Measurements from ENCODE around the gene NCR1.
"Not testable (repeated sequence)": the region's sequence is repeated elsewhere in the genome, so short reads cannot be mapped to it uniquely, and the experiment has no call there.

The NCR1 gene

DNA sequence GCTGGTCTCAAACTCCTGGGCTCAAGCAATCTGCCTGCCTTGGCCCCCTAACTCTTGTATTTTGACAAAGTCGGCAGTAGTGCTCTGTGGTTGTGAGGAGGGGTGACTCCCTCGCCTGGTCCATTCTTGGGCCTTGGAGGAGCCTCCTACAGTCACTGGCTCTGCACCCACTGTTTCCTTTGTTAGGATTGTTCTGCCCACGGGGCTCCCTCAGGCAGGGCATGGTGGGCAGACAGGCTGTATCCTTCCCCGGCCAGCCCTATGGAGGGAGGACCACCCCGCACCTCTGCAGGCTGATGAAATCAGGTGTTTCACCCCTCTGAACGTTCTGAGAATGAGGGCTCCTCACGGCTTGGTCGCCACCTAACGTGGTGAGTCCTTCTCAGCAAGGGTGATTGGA is 22.7 kb upstream of the NCR1 start:
- H3K27me3 ChIP-seq (ENCODE audit: control insufficient read depth in 2 of 2, insufficient read depth in 2 of 2, low read length in 2 of 2), result no peaks in the 10 kb centered on the region
- no peak overlapping the region for H3K27ac ChIP-seq (ENCODE audit: low read depth in 2 of 2, low read length in 2 of 2)
- H3K4me1 ChIP-seq (ENCODE audit: control insufficient read depth in 2 of 2, insufficient read depth in 2 of 2, low read length in 2 of 2), result no peaks in the 10 kb centered on the region

GRCh38 chr19:54888239-54888638 is 17.7 kb upstream of the NCR1 start:
- no peaks in the 10 kb centered on the region for H3K36me3 ChIP-seq (ENCODE audit: control insufficient read depth in 2 of 2, insufficient read depth in 2 of 2, low read length in 2 of 2)
- no peak overlapping the region for H3K4me3 ChIP-seq (ENCODE audit: low read length in 2 of 2)
- H3K4me1 ChIP-seq (ENCODE audit: control insufficient read depth in 2 of 2, insufficient read depth in 2 of 2, low read length in 2 of 2), result no peaks in the 10 kb centered on the region
- no peaks in the 10 kb centered on the region for H3K9me3 ChIP-seq (ENCODE audit: control insufficient read depth in 2 of 2, low read length in 2 of 2)
- H3K27ac ChIP-seq (ENCODE audit: low read depth in 2 of 2, low read length in 2 of 2), result no peak overlapping the region
- no peak overlapping the region for H3K9ac ChIP-seq (ENCODE audit: low read depth in 1 of 2, low read length in 2 of 2)
- H3K27me3 ChIP-seq (ENCODE audit: control insufficient read depth in 2 of 2, insufficient read depth in 2 of 2, low read length in 2 of 2), result no peaks in the 10 kb centered on the region

More for the DNA sequence above, 22.7 kb upstream of the NCR1 start:
- H3K36me3 ChIP-seq (ENCODE audit: control insufficient read depth in 2 of 2, insufficient read depth in 2 of 2, low read length in 2 of 2), result no peaks in the 10 kb centered on the region
- H3K9me3 ChIP-seq (ENCODE audit: control insufficient read depth in 2 of 2, low read length in 2 of 2), result no peaks in the 10 kb centered on the region
- H3K9ac ChIP-seq (ENCODE audit: low read depth in 1 of 2, low read length in 2 of 2), result no peak overlapping the region
- no peak overlapping the region for H3K4me3 ChIP-seq (ENCODE audit: low read length in 2 of 2)

DNA sequence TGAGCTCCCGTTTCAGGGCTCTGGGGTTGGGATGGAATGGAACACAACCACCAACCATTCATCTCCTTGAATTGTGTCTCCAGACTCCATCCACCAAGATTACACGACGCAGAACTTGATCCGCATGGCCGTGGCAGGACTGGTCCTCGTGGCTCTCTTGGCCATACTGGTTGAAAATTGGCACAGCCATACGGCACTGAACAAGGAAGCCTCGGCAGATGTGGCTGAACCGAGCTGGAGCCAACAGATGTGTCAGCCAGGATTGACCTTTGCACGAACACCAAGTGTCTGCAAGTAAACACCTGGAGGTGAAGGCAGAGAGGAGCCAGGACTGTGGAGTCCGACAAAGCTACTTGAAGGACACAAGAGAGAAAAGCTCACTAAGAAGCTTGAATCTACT is 16.4 kb upstream of the NCR1 start:
- Histone ChIP-seq H3K36me3 (ENCODE audit: control insufficient read depth in 2 of 2, insufficient read depth in 2 of 2, low read length in 2 of 2) (no peaks in the 10 kb centered on the region), H3K4me3 (ENCODE audit: low read length in 2 of 2) (no peak overlapping the region), H3K27me3 (ENCODE audit: control insufficient read depth in 2 of 2, insufficient read depth in 2 of 2, low read length in 2 of 2) (no peaks in the 10 kb centered on the region), H3K4me1 (ENCODE audit: control insufficient read depth in 2 of 2, insufficient read depth in 2 of 2, low read length in 2 of 2) (no peaks in the 10 kb centered on the region), H3K9me3 (ENCODE audit: control insufficient read depth in 2 of 2, low read length in 2 of 2) (no peaks in the 10 kb centered on the region), H3K27ac (ENCODE audit: low read depth in 2 of 2, low read length in 2 of 2) (no peak overlapping the region), H3K9ac (ENCODE audit: low read depth in 1 of 2, low read length in 2 of 2) (no peak overlapping the region)

DNA sequence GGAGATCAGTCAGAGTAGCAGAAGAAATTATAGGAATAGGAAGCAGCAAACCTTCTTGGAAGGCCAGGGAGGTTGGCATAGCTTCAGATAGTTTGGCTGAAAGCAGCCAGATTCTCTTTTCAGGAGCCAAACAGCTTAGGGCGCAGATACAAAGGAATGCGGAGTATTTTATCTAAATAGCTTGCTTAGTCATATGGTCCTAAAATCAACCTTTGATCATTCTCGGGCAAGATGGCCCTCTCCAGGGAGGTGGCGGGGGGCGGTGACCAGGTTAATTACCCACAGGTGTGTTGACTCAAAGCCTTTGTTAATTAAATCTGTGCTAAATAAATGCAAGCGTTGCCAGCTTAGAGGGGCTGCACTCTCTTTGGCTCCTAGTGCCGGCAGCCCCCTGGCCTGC is 12.5 kb upstream of the NCR1 start:
- Histone ChIP-seq H3K9me3 (ENCODE audit: control insufficient read depth in 2 of 2, low read length in 2 of 2) (no peaks in the 10 kb centered on the region), H3K4me3 (ENCODE audit: low read length in 2 of 2) (no peak overlapping the region), H3K27ac (ENCODE audit: low read depth in 2 of 2, low read length in 2 of 2) (no peak overlapping the region), H3K36me3 (ENCODE audit: control insufficient read depth in 2 of 2, insufficient read depth in 2 of 2, low read length in 2 of 2) (no peaks in the 10 kb centered on the region), H3K4me1 (ENCODE audit: control insufficient read depth in 2 of 2, insufficient read depth in 2 of 2, low read length in 2 of 2) (no peaks in the 10 kb centered on the region), H3K27me3 (ENCODE audit: control insufficient read depth in 2 of 2, insufficient read depth in 2 of 2, low read length in 2 of 2) (no peaks in the 10 kb centered on the region), H3K9ac (ENCODE audit: low read depth in 1 of 2, low read length in 2 of 2) (no peak overlapping the region)

- H3K27ac ChIP-seq (ENCODE audit: low read depth in 2 of 2, low read length in 2 of 2); H3K4me3 ChIP-seq (ENCODE audit: low read length in 2 of 2); H3K9ac ChIP-seq (ENCODE audit: low read depth in 1 of 2, low read length in 2 of 2); H3K4me1 ChIP-seq (ENCODE audit: control insufficient read depth in 2 of 2, insufficient read depth in 2 of 2, low read length in 2 of 2); H3K9me3 ChIP-seq (ENCODE audit: control insufficient read depth in 2 of 2, low read length in 2 of 2); H3K36me3 ChIP-seq (ENCODE audit: control insufficient read depth in 2 of 2, insufficient read depth in 2 of 2, low read length in 2 of 2); H3K27me3 ChIP-seq (ENCODE audit: control insufficient read depth in 2 of 2, insufficient read depth in 2 of 2, low read length in 2 of 2): not testable (repeated sequence)
Measured at GRCh38 chr19:54894106-54894505, 11.8 kb upstream of the NCR1 start.

DNA sequence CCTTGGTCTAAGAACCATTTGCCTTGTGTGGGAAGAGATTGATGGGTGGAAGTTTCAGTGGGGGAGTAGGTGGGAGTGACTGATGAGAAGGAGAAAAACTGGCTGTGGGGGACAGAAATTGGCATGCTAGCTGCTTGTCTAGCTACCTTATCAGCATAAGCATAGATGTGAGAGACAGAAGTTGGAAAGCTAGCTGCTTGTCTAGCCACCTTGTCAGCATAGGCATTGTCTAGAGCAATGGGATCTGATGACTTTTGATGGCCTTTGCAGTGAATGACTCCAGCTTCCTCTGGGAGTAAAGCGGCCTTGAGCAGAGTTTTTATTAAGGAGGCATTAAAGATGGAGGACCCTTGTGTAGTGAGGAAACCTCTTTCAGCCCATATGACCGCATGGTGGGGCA is 9.9 kb upstream of the NCR1 start:
- Histone ChIP-seq H3K27me3 (ENCODE audit: control insufficient read depth in 2 of 2, insufficient read depth in 2 of 2, low read length in 2 of 2) (no peaks in the 10 kb centered on the region), H3K9me3 (ENCODE audit: control insufficient read depth in 2 of 2, low read length in 2 of 2) (no peaks in the 10 kb centered on the region), H3K27ac (ENCODE audit: low read depth in 2 of 2, low read length in 2 of 2) (no peak overlapping the region)

GRCh38 chr19:54898685-54899084 is 7.3 kb upstream of the NCR1 start:
- not testable (repeated sequence) for H3K4me1 ChIP-seq (ENCODE audit: control insufficient read depth in 2 of 2, insufficient read depth in 2 of 2, low read length in 2 of 2); H3K27me3 ChIP-seq (ENCODE audit: control insufficient read depth in 2 of 2, insufficient read depth in 2 of 2, low read length in 2 of 2); H3K9ac ChIP-seq (ENCODE audit: low read depth in 1 of 2, low read length in 2 of 2); H3K9me3 ChIP-seq (ENCODE audit: control insufficient read depth in 2 of 2, low read length in 2 of 2); H3K4me3 ChIP-seq (ENCODE audit: low read length in 2 of 2); H3K27ac ChIP-seq (ENCODE audit: low read depth in 2 of 2, low read length in 2 of 2); H3K36me3 ChIP-seq (ENCODE audit: control insufficient read depth in 2 of 2, insufficient read depth in 2 of 2, low read length in 2 of 2)

More for the DNA sequence above, 9.9 kb upstream of the NCR1 start:
- Histone ChIP-seq H3K4me1 (ENCODE audit: control insufficient read depth in 2 of 2, insufficient read depth in 2 of 2, low read length in 2 of 2) (no peaks in the 10 kb centered on the region), H3K4me3 (ENCODE audit: low read length in 2 of 2) (no peak overlapping the region), H3K36me3 (ENCODE audit: control insufficient read depth in 2 of 2, insufficient read depth in 2 of 2, low read length in 2 of 2) (no peaks in the 10 kb centered on the region), H3K9ac (ENCODE audit: low read depth in 1 of 2, low read length in 2 of 2) (no peak overlapping the region)

- not testable (repeated sequence) for H3K4me1 ChIP-seq (ENCODE audit: control insufficient read depth in 2 of 2, insufficient read depth in 2 of 2, low read length in 2 of 2); H3K4me3 ChIP-seq (ENCODE audit: low read length in 2 of 2); H3K27ac ChIP-seq (ENCODE audit: low read depth in 2 of 2, low read length in 2 of 2); H3K36me3 ChIP-seq (ENCODE audit: control insufficient read depth in 2 of 2, insufficient read depth in 2 of 2, low read length in 2 of 2); H3K27me3 ChIP-seq (ENCODE audit: control insufficient read depth in 2 of 2, insufficient read depth in 2 of 2, low read length in 2 of 2); H3K9ac ChIP-seq (ENCODE audit: low read depth in 1 of 2, low read length in 2 of 2); H3K9me3 ChIP-seq (ENCODE audit: control insufficient read depth in 2 of 2, low read length in 2 of 2)
Measured at GRCh38 chr19:54899646-54900045, 6.3 kb upstream of the NCR1 start.

- not testable (repeated sequence) for H3K27me3 ChIP-seq (ENCODE audit: control insufficient read depth in 2 of 2, insufficient read depth in 2 of 2, low read length in 2 of 2); H3K36me3 ChIP-seq (ENCODE audit: control insufficient read depth in 2 of 2, insufficient read depth in 2 of 2, low read length in 2 of 2); H3K4me3 ChIP-seq (ENCODE audit: low read length in 2 of 2); H3K9ac ChIP-seq (ENCODE audit: low read depth in 1 of 2, low read length in 2 of 2); H3K4me1 ChIP-seq (ENCODE audit: control insufficient read depth in 2 of 2, insufficient read depth in 2 of 2, low read length in 2 of 2); H3K9me3 ChIP-seq (ENCODE audit: control insufficient read depth in 2 of 2, low read length in 2 of 2); H3K27ac ChIP-seq (ENCODE audit: low read depth in 2 of 2, low read length in 2 of 2)
Measured at GRCh38 chr19:54901153-54901552, 4.8 kb upstream of the NCR1 start.

DNA sequence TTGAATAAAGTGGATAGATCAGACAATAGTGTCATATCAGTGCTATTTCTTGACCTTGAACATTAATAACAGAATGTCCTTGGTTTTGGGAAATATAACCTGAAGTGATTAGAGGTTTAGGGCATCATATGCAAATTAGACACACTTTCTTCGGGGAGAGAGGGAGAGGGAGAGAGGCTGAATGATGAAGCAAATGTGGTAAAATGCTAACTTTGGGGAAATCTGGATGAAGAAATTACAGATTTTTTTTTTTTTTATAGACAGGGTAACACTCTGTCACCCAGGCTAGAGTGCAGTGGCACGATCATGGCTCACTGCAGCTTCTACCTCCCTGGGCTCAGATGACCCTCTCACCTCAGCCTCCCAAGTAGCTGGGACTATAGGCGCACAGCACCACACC is 3.9 kb upstream of the NCR1 start:
- no peaks in the 10 kb centered on the region for H3K4me1 ChIP-seq (ENCODE audit: control insufficient read depth in 2 of 2, insufficient read depth in 2 of 2, low read length in 2 of 2)
- no peak overlapping the region for H3K9ac ChIP-seq (ENCODE audit: low read depth in 1 of 2, low read length in 2 of 2)
- H3K4me3 ChIP-seq (ENCODE audit: low read length in 2 of 2), result no peak overlapping the region
- H3K27ac ChIP-seq (ENCODE audit: low read depth in 2 of 2, low read length in 2 of 2), result no peak overlapping the region
- H3K36me3 ChIP-seq (ENCODE audit: control insufficient read depth in 2 of 2, insufficient read depth in 2 of 2, low read length in 2 of 2), result no peaks in the 10 kb centered on the region
- H3K27me3 ChIP-seq (ENCODE audit: control insufficient read depth in 2 of 2, insufficient read depth in 2 of 2, low read length in 2 of 2), result no peaks in the 10 kb centered on the region
- H3K9me3 ChIP-seq (ENCODE audit: control insufficient read depth in 2 of 2, low read length in 2 of 2), result no peaks in the 10 kb centered on the region

GRCh38 chr19:54903303-54903702 is 2.6 kb upstream of the NCR1 start:
- H3K36me3 ChIP-seq (ENCODE audit: control insufficient read depth in 2 of 2, insufficient read depth in 2 of 2, low read length in 2 of 2), result no peaks in the 10 kb centered on the region
- no peaks in the 10 kb centered on the region for H3K27me3 ChIP-seq (ENCODE audit: control insufficient read depth in 2 of 2, insufficient read depth in 2 of 2, low read length in 2 of 2)
- H3K4me1 ChIP-seq (ENCODE audit: control insufficient read depth in 2 of 2, insufficient read depth in 2 of 2, low read length in 2 of 2), result no peaks in the 10 kb centered on the region
- no peaks in the 10 kb centered on the region for H3K9me3 ChIP-seq (ENCODE audit: control insufficient read depth in 2 of 2, low read length in 2 of 2)
- H3K4me3 ChIP-seq (ENCODE audit: low read length in 2 of 2), result no peak overlapping the region
- no peak overlapping the region for H3K27ac ChIP-seq (ENCODE audit: low read depth in 2 of 2, low read length in 2 of 2)
- H3K9ac ChIP-seq (ENCODE audit: low read depth in 1 of 2, low read length in 2 of 2), result no peak overlapping the region

Measured in mucosa of rectum (tissue), 2 donors.